Esophagus squamous epithelium (tissue), 4 donors: Measurements from ENCODE around the gene DIPK1B.

Source experiments
- CTCF ChIP-seq, 6 experiments: fragments of 450-650 bp in 4 of 6; fragments of 200-600 bp in 2 of 6; sonication (generic) in 2 of 6; IDR thresholded peaks; one replicate each; pipeline ENCODE4 v1.5.1; 2016 to 2019; ENCODE audit warnings: antibody characterized with exemption in 6 of 6, mild to moderate bottlenecking in 4 of 6, moderate library complexity in 4 of 6
- POLR2A ChIP-seq, 4 donors: fragments of 450-650 bp; IDR thresholded peaks; one replicate each; pipeline ENCODE4 v1.6.1; 2017; ENCODE audit warnings: antibody characterized with exemption in 4 of 4, mild to moderate bottlenecking in 4 of 4, moderate library complexity in 3 of 4

GRCh38 chr9:136760424-136760823 is 48.1 kb downstream of the DIPK1B start:
- TF ChIP-seq CTCF (IDR thresholded peaks at IDR 0.05) = no peak
- TF ChIP-seq POLR2A (IDR thresholded peaks at IDR 0.05) = no peak
